ENCODE data around the gene TMEM52B.
"Not testable (repeated sequence)": the region's sequence is repeated elsewhere in the genome, so short reads cannot be mapped to it uniquely, and the experiment has no call there.

Gene TMEM52B

DNA sequence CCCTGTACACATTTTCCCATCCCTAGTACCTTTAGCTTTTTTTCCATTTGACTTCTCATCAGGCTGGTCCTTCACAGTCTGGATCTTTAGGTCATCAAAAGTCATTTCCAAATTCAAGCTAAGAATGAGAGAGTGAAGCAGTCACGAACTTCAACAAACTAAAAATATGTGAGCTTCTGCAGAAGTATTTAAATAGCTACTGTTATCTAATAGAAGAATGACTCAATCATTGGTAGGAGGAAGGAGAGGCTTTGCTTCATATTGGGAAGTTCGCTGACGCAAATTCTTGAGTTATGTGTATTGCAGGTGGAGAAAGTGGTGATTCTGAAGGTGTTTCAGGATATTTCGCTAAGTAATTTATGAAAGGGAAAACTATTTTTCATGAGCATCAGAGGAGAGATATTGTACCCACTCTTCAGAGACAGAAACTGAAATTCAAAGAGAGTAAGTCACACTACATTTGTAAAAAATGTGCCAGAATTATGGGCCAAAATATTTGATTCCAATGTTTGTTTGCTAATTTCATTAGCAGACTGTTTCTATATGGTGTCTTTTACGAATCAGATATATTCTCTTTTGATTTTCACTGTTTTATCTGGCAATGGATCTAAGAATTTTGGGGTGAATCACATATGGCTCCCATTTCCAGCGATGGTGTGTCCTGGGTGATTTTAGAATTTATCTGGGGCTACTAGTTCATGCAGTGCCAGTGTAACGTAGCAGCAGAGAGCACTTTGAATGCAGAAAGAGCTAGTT, 6.7 kb upstream of the TMEM52B start, which contains the start of gene OLR1:
Gene OLR1 (minus strand): TSS at position 160 of the 756 bp plus-strand sequence. CDS start 55 bp downstream, at position 105.
- DNase-seq: no peak

DNA sequence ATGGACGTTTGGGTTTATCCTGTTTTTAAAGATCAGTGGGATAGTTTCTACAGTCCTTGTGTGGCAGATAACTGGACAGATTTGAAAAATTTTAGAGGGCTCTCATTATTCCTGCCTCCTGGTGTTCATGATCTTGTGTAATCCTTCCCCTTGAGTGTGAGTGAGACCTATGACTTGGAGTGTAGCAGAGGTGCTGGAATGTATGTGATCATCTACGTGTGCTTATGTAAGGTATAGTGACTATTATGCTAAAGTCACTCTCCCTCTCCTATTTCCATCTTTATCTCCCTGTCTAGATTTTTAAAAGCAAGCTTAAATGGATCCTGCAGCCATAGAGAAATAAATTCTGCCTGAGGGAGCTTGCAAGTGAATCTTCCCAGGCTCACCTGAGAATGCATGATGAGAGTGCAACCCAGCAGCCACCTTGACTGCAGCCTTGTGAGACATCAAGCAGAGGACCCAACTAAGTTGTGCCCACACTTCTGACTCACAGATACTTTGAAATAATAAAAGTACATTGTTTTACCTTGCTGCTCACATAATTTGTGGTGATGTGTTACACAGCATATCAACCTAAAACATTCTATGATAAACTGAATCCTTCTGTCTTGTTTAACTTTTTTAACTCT, 3.7 kb upstream of the TMEM52B start:
- DNase-seq: no peak

DNA sequence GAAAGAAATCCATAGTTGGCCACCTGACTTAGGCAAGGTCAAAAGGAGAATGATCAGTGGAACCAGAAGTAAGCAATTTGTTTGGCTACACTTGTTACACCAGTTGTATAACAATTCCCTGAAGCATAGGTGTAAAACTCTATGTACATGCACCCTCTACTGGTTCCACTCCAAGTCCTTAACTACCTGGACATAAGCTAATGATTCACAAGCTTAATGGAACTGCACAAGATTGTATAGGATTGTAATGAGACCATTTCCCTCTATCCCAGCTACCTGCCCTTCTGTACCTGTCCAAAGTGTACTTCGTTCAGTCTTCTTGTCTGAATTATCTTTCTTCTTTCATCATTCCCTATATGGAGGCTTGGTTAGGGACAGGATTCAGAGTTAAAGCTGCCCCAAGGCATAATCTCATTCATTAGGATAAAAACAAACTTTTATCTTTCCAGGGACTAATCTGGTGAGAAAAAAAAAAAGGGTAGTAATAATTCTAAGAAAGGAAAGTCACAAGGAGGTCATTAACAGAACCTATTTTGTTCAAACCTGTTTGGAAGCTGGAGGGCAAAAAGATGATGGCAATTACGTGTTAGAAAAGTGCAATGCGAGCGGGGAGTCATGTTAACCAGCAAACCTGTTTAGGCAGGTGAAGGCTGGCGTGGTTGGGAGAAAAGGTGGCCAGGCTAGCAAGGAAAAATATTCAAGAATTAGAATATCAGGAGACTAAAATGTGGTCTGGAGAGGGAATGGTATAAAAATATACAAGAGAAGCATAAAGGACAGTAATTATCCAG, 2.8 kb upstream of the TMEM52B start:
- DNase-seq: no peak

GRCh38 chr12:10179776-10180181, 947 bp downstream of the TMEM52B start:
- no peak for DNase-seq

GRCh38 chr12:10182354-10183049, 3.7 kb downstream of the TMEM52B start:
- no peak for DNase-seq

DNA sequence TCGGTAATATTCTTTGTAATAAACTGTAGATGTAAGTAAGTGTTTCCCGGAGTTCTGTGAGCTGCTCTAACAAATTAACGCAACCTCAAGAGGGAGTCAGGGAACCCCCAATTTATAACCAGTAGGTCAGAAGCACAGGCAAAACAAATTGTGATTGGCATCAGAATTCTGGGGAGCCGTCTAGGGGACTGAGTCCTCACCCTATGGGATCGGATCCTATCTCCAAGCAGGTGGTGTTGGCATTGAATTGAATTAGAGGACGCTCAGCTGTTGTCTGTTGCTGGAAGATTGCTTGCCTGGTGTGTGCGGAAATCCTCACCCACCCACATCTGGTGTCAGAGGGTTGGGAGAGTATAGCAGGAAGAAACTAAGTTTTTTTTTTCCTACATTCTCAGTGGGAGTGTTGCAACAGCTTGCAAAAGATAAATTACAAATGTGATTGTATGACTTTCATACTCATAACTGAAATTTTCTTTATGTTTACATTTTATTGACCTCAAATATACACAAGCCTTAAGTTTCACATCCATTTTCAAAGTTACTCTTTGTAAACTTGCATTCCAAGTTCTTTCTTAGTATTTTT, 5.5 kb downstream of the TMEM52B start:
- no peak for DNase-seq

DNA sequence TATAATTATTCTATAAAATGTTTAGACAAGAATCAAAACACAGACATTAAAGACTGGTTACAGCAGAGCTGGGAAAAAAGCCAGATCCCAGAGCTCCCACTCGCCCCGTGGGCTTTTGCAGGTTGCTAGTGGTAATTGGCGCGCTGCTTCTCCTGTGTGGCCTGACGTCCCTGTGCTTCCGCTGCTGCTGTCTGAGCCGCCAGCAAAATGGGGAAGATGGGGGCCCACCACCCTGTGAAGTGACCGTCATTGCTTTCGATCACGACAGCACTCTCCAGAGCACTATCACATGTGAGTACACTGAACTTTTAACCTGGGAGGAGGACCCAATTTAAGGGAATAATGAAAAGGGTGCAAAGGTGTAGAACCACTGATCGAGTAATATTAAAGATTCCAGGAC, 7.5 kb downstream of the TMEM52B start:
- DNase-seq: no peak

- not testable (repeated sequence) for DNase-seq
Measured at GRCh38 chr12:10186958-10187357, 8.1 kb downstream of the TMEM52B start.

- no peak for DNase-seq
Measured at GRCh38 chr12:10189653-10190052, 10.8 kb downstream of the TMEM52B start.

- DNase-seq: peak; percentile 47
Measured at GRCh38 chr12:10190558-10191388, 11.9 kb downstream of the TMEM52B start.

DNA sequence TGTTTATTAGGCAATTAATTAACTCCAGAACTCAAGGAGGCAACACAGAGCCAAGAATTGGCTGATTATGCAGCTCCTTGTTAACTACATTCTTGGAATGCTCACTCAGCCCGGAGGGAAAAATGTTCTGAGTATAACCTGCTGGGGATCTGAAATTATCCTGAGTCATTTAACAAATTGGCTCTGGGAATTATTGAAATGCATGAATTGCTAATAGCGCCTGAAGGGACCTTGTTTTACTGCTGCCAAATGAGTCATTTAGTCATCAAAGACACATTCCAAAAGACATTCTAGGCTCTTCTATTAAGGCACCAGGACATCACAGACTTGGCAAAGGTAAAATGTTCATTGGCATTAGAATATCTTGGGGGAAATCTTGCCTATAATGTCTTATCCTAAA, 13.0 kb downstream of the TMEM52B start:
- no peak for DNase-seq

- no peak for DNase-seq
Measured at GRCh38 chr12:10194160-10194670, 15.4 kb downstream of the TMEM52B start.

DNA sequence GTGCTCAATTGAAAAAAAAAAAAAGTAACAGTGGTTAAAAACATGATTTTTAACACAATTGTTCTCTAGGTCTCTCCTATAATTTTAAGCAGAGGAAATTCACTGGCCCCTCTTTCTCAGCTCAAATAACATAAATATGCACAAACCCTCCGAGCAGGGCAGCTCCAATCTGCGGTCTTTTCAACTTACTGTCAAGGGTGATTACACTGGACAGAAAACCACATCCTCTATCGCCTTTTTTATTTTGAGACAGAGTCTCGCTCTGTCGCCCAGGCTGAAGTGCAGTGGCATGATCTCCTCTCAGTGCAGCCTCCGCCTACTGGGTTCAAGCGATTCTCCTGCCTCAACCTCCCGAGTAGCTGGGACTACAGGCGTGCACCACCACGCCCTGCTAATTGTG, 17.4 kb downstream of the TMEM52B start:
- DNase-seq: no peak

- DNase-seq: no peak
Measured at GRCh38 chr12:10197879-10198278, 19.0 kb downstream of the TMEM52B start.

GRCh38 chr12:10204495-10204894, 25.7 kb downstream of the TMEM52B start:
- not testable (repeated sequence) for DNase-seq

DNA sequence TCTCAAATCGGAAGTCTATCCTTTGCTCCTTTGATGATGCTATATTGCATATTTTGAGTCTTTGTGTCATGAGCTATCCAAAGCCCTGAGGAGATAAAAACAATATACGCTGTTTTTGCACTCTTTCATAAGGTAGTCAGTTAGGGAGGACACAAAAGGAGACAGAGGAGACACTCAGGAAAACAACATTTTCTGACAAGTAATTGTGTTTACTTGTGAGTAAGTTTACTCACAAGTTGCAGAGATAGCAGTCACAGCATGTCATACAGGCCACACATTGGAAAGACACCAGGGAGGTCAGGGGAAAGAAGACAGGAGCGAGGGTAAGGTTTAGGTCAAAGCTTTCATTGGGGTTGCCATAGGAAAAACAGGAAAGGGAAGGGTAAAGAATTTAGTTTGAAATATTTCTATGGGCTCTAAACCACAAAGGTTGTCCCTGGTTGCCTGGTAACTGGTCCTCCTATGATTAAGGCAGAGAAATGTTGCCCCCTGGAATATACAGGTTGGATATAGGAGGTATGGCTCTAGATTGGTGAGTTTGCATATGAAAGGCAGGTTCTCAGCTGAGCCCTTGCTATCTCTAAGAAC, 26.5 kb downstream of the TMEM52B start:
- DNase-seq: no peak

DNA sequence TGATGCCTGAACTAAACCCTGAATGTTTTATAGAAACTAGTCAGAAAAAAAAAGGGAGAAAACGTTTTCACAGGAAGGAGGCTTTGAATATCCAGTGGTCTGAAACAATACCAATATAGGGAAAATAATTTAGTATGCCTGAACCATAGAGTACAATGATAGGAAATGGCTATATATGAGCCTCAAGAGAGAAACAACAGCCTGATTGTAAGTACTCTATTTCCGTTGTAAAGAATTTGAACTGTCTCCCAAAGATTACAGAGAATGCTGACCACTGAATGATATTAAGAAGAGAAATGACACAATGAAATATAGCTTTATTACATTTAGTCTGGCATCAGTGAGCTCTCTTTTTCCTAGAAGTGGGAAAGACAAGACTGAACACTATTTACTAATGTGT, 28.3 kb downstream of the TMEM52B start:
- DNase-seq: no peak

DNA sequence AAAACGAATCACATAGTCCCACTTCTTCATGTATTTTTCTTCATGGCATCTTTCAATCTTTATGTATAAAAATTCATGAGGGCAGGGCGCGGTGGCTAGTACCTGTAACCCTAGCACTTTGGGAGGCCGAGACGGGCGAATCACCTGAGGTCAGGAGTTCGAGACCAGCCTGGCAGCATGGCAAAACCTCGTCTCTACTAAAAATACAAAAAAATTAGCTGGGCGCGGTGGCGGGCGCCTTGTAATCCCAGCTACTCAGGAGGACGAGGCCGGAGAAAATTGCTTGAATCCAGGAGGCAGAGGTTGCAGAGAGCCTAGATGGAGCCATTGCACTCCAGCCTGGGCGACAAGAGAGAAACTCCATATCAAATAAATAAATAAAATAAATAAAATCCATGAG, 31.4 kb downstream of the TMEM52B start:
- no peak for DNase-seq

GRCh38 chr12:10211101-10211939, 32.5 kb downstream of the TMEM52B start:
- no peak for DNase-seq

Measured in central memory CD4-positive, alpha-beta T cell (primary cell).